IMR-90 (cell line): ENCODE data around the gene GPHB5. TPM values are rescaled to one million over a fixed set of nuclear protein-coding genes. Genes with fewer than 3 reads are reported as not detected.

Source experiments
- ATAC-seq: fragments of 200-7000 bp; cut with Tn5 transposase; 2 replicates; pipeline ENCODE4 v1.9.1; 2020; ENCODE audit warnings: low read depth, mild to moderate bottlenecking, moderate library complexity
- BruUV-seq: library from RNA; stranded (reverse); fragments of 400-500 nt; replicated peaks from 2 replicates; lab custom pipeline; 2021; lab: Mats Ljungman, UMichigan
- CTCF ChIA-PET: fragments of 300-600 bp; formaldehyde crosslinking; extraction: SDS; loops from one replicate; lab custom pipeline; 2021; ENCODE audit warnings: antibody characterized with exemption; lab: Yijun Ruan, JAX
- POLR2A ChIA-PET: fragments of 300-600 bp; sonication (Branson Sonifier 250); formaldehyde crosslinking; loops from one replicate; lab custom pipeline; 2022; ENCODE audit warnings: antibody characterized with exemption; ENCODE audit not compliant: unreplicated experiment; lab: Charles Lee
- DNase-seq: peaks from one replicate; pipeline ENCODE4 v3.0.0; 2013
- H2AFZ ChIP-seq: replicated peaks from 2 replicates; pipeline ENCODE3; 2013; ENCODE audit warnings: low read length, mild to moderate bottlenecking; ENCODE audit not compliant: poor library complexity
- H2AK5ac ChIP-seq: 2 replicates; pipeline ENCODE4 v1.6.1; 2013; ENCODE audit warnings: low read depth, low read length, inconsistent platforms
- H2AK9ac ChIP-seq: replicated peaks from 2 replicates; pipeline ENCODE3; 2013; ENCODE audit warnings: mild to moderate bottlenecking, low read depth, low read length, moderate library complexity; ENCODE audit not compliant: poor library complexity
- H2BK120ac ChIP-seq: 2 replicates; pipeline ENCODE4 v1.6.1; 2013; ENCODE audit warnings: low read depth, low read length, inconsistent platforms
- H2BK15ac ChIP-seq: 3 replicates; pipeline ENCODE4 v1.6.1; 2013; ENCODE audit warnings: low read depth, low read length, inconsistent platforms
- H2BK20ac ChIP-seq: 2 replicates; pipeline ENCODE4 v1.6.1; 2013; ENCODE audit warnings: low read depth, mild to moderate bottlenecking, inconsistent platforms, low read length, moderate library complexity
- H2BK5ac ChIP-seq: 2 replicates; pipeline ENCODE4 v1.6.1; 2013; ENCODE audit warnings: mild to moderate bottlenecking, low read depth, low read length, inconsistent platforms; ENCODE audit not compliant: poor library complexity, severe bottlenecking
- H3K14ac ChIP-seq: replicated peaks from 2 replicates; pipeline ENCODE4 v1.6.1; 2013; ENCODE audit warnings: low read depth, low read length, inconsistent platforms
- H3K18ac ChIP-seq: 2 replicates; pipeline ENCODE4 v1.6.1; 2013; ENCODE audit warnings: low read depth, low read length, control low read depth
- H3K23ac ChIP-seq: 2 replicates; pipeline ENCODE4 v1.6.1; 2013; ENCODE audit warnings: low read depth, low read length, inconsistent platforms
- H3K27ac ChIP-seq: 2 replicates; pipeline ENCODE4 v1.5.1; 2013; ENCODE audit warnings: mild to moderate bottlenecking, control low read depth, low read length; ENCODE audit not compliant: insufficient read depth
- H3K27me3 ChIP-seq: 2 replicates; pipeline ENCODE4 v1.6.1; 2013; ENCODE audit warnings: low read length; ENCODE audit not compliant: control insufficient read depth, insufficient read depth
- H3K36me3 ChIP-seq: 2 replicates; pipeline ENCODE4 v1.6.1; 2013; ENCODE audit warnings: low read length, mixed read lengths; ENCODE audit not compliant: control insufficient read depth, insufficient read depth
- H3K4ac ChIP-seq: 2 replicates; pipeline ENCODE4 v1.6.1; 2013; ENCODE audit warnings: low read depth, low read length, inconsistent platforms
- H3K4me1 ChIP-seq: 2 replicates; pipeline ENCODE4 v1.6.1; 2013; ENCODE audit warnings: low read length, mixed read lengths; ENCODE audit not compliant: control insufficient read depth, insufficient read depth
- H3K4me2 ChIP-seq: 2 replicates; pipeline ENCODE4 v1.6.1; 2013; ENCODE audit warnings: low read depth, mild to moderate bottlenecking, control low read depth, low read length, moderate library complexity
- H3K4me3 ChIP-seq: 2 replicates; pipeline ENCODE4 v1.5.1; 2013; ENCODE audit warnings: low read depth, mild to moderate bottlenecking, control low read depth, low read length, moderate library complexity; ENCODE audit not compliant: insufficient read depth
- H3K56ac ChIP-seq: 2 replicates; pipeline ENCODE4 v1.6.1; 2013; ENCODE audit warnings: low read length, inconsistent platforms; ENCODE audit not compliant: insufficient read depth; ENCODE audit errors: extremely low read depth
- H3K79me1 ChIP-seq, 2 experiments: 2 replicates each; pipeline ENCODE4 v1.6.1; 2013; ENCODE audit warnings: low read length in 2 of 2, inconsistent platforms in 1 of 2, low read depth in 1 of 2
- H3K9ac ChIP-seq: 2 replicates; pipeline ENCODE4 v1.6.1; 2013; ENCODE audit warnings: low read depth, low read length, control low read depth
- H3K9me1 ChIP-seq: 2 replicates; pipeline ENCODE4 v1.6.1; 2013; ENCODE audit warnings: low read length, inconsistent platforms; ENCODE audit not compliant: insufficient read depth
- H3K9me3 ChIP-seq: 2 replicates; pipeline ENCODE4 v1.6.1; 2013; ENCODE audit warnings: low read length; ENCODE audit not compliant: control insufficient read depth, insufficient read depth
- H4K20me1 ChIP-seq: 2 replicates; pipeline ENCODE4 v1.6.1; 2013; ENCODE audit warnings: low read length, inconsistent platforms; ENCODE audit not compliant: insufficient read depth
- H4K5ac ChIP-seq: 2 replicates; pipeline ENCODE4 v1.6.1; 2013; ENCODE audit warnings: mild to moderate bottlenecking, low read depth, low read length, control low read depth
- H4K8ac ChIP-seq, 2 experiments: 2 replicates each; pipeline ENCODE4 v1.6.1; 2013; ENCODE audit warnings: low read depth in 2 of 2, low read length in 2 of 2, control low read depth in 1 of 2, inconsistent platforms in 1 of 2
- H4K91ac ChIP-seq: 2 replicates; pipeline ENCODE4 v1.6.1; 2013; ENCODE audit warnings: low read depth, low read length, inconsistent platforms; ENCODE audit not compliant: insufficient read depth
- MAZ ChIP-seq: IDR thresholded peaks from 2 replicates; pipeline ENCODE4 v1.6.1; 2012; ENCODE audit warnings: low read depth, mild to moderate bottlenecking, low read length, improper control_type of control experiment, moderate library complexity, borderline replicate concordance
- RFX5 ChIP-seq: IDR thresholded peaks from 2 replicates; pipeline ENCODE4 v1.8.0; 2012; ENCODE audit warnings: low read depth, mild to moderate bottlenecking, low read length, moderate library complexity
- WGBS, 2 experiments: methylation state at CpG; one replicate each; pipeline versions ENCODE4 v1.1.5 to v1.1.7; 2013; ENCODE audit warnings: missing lambda C conversion rate in 2 of 2; ENCODE audit not compliant: insufficient read length in 1 of 2; ENCODE audit errors: extremely low coverage in 2 of 2; 5-methylcytosine and 5-hydroxymethylcytosine counted together
- dilution Hi-C: fragments of 300-500 bp; cut with HindIII; formaldehyde crosslinking; loops from one replicate; pipeline ENCODE4 v1.14.3; 2018; ENCODE audit warnings: low sequenced_read_pairs; ENCODE audit not compliant: unreplicated experiment
- in situ Hi-C: fragments of 300-500 bp; cut with MboI; formaldehyde crosslinking; loops from 3 replicates; pipeline ENCODE4 v1.14.3; 2019; ENCODE audit warnings: low sequenced_read_pairs, inconsistent platforms, mixed read lengths
- intact Hi-C: fragments of 100-400 bp; cut with micrococcal nuclease; formaldehyde crosslinking; loops from 2 replicates; pipeline ENCODE4 v1.10.0; 2022
- polyA plus RNA-seq, 3 experiments: library from polyadenylated mRNA; depleted of rRNA; stranded (reverse); fragments of >200 nt; gene quantifications; 2 replicates each; pipeline ENCODE4 v1.2.3, GENCODE V29; 2012; ENCODE audit warnings: low replicate concordance in 1 of 3
- total RNA-seq: library from RNA; depleted of rRNA; stranded (reverse); fragments of >200 nt; gene quantifications from 2 replicates; pipeline ENCODE4 v1.2.3, GENCODE V29; 2012

The GPHB5 gene
- total and polyA plus RNA-seq, 2 of the 4 experiments (the other 2 are of a cell fraction): not detected

DNA sequence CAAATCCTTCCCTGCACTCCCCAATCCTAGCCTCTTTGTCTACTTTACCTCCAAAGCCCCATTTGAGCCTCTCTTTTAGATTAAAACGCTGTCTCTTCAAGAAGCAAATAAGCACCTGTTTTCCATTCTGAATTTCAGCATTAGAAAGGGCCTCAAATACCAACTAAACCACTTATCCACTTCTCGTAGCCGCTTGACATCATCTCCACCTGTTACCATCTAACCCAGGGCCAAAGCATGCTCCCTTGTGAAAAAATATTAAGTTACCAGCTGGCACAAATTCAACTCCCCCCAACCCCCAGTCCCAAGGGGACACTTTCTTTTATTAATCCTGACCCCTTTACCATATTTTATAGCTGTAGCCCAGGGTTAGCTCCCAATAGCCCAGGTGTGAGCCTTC is 43.1 kb downstream of the GPHB5 start:
- POLR2A ChIA-PET: no interaction called here
- H2AFZ ChIP-seq: no peak overlapping the region
- H3K36me3 ChIP-seq: no peaks in the 10 kb centered on the region
- no peak overlapping the region for H4K5ac ChIP-seq
- no peak overlapping the region for H2BK5ac ChIP-seq
- no peak overlapping the region for H4K8ac ChIP-seq
- BruUV-seq: no TSS peak
- no peak overlapping the region for H3K27ac ChIP-seq
- no peak overlapping the region for H2BK120ac ChIP-seq
- no peaks in the 10 kb centered on the region for H3K79me1 ChIP-seq
- no peak for ATAC-seq
- no peak overlapping the region for H2BK15ac ChIP-seq
- H3K9me1 ChIP-seq: no peaks in the 10 kb centered on the region
- H2AK5ac ChIP-seq: no peak overlapping the region
- H3K14ac ChIP-seq: no peak overlapping the region
- H3K9me3 ChIP-seq: no peaks in the 10 kb centered on the region
- H3K9ac ChIP-seq: no peak overlapping the region
- in situ Hi-C loops (loop anchor here (5.0 kb wide), 1 partner anchor 1108 kb away; no protein-coding TSS in a partner anchor), intact Hi-C loops (loop anchor here (1.0 to 10.0 kb wide), 5 partner anchors 101 to 1351 kb away; no protein-coding TSS in a partner anchor), dilution Hi-C loops (no loop called here)
- no peak overlapping the region for H3K4ac ChIP-seq
- H4K20me1 ChIP-seq: no peaks in the 10 kb centered on the region
- no peak overlapping the region for H4K91ac ChIP-seq
- H3K23ac ChIP-seq: no peak overlapping the region
- CTCF ChIA-PET: interaction anchor here (3.3 kb wide), 1 partner anchor 101 kb away, joined by 18 read pairs; no protein-coding TSS in a partner anchor
- 80% methylated on average over 1 of the region's 3 CpGs; no CpG with 5 or more reads in 1 of the 2 experiments for WGBS, 2 experiments
- no peak overlapping the region for H3K56ac ChIP-seq
- no peak overlapping the region for H3K4me2 ChIP-seq
- DNase-seq: no peak
- no peaks in the 10 kb centered on the region for H3K27me3 ChIP-seq
- no peak overlapping the region for H2BK20ac ChIP-seq
- no peak overlapping the region for H3K4me3 ChIP-seq
- TF ChIP-seq RFX5 (no peak), MAZ (no peak)
- no peak overlapping the region for H2AK9ac ChIP-seq
- no peak overlapping the region for H3K18ac ChIP-seq
- H3K4me1 ChIP-seq: no peaks in the 10 kb centered on the region
